H9 (cell line): ENCODE results near the gene CFAP119. TPM values are rescaled to one million over a fixed set of nuclear protein-coding genes. Genes with fewer than 3 reads are reported as not detected.

Experiments
- DNase-seq: peaks from one replicate; pipeline ENCODE4 v3.0.0-alpha.2; 2017
- H2AFZ ChIP-seq: one replicate; pipeline ENCODE4 v1.6.1; 2013; ENCODE audit warnings: mild to moderate bottlenecking, low read length, control low read depth, moderate library complexity
- H2AK5ac ChIP-seq: 2 replicates; pipeline ENCODE4 v1.6.1; 2013; ENCODE audit warnings: low read length, control low read depth, mixed read lengths; ENCODE audit not compliant: insufficient read length
- H2BK120ac ChIP-seq: one replicate; pipeline ENCODE4 v1.6.1; 2013; ENCODE audit warnings: low read depth, mild to moderate bottlenecking, low read length, control low read depth, inconsistent platforms; ENCODE audit not compliant: poor library complexity, severe bottlenecking
- H2BK12ac ChIP-seq: 2 replicates; pipeline ENCODE4 v1.6.1; 2013; ENCODE audit warnings: low read length, control low read depth, mixed read lengths, low read depth; ENCODE audit not compliant: insufficient read length
- H2BK15ac ChIP-seq: 2 replicates; pipeline ENCODE4 v1.6.1; 2013; ENCODE audit warnings: low read depth, low read length, control low read depth
- H2BK20ac ChIP-seq: one replicate; pipeline ENCODE4 v1.6.1; 2013; ENCODE audit warnings: low read depth, mild to moderate bottlenecking, low read length, control low read depth, inconsistent platforms; ENCODE audit not compliant: poor library complexity, severe bottlenecking
- H2BK5ac ChIP-seq: 2 replicates; pipeline ENCODE4 v1.6.1; 2013; ENCODE audit warnings: low read length, control low read depth, mixed read lengths; ENCODE audit not compliant: insufficient read length
- H3K14ac ChIP-seq: 2 replicates; pipeline ENCODE4 v1.6.1; 2013; ENCODE audit warnings: low read length, control low read depth; ENCODE audit not compliant: insufficient read depth
- H3K18ac ChIP-seq: 2 replicates; pipeline ENCODE4 v1.6.1; 2013; ENCODE audit warnings: low read depth, mild to moderate bottlenecking, mixed read lengths, low read length, control low read depth; ENCODE audit not compliant: insufficient read length
- H3K23ac ChIP-seq: 2 replicates; pipeline ENCODE4 v1.6.1; 2013; ENCODE audit warnings: low read length, control low read depth, mixed read lengths, low read depth; ENCODE audit not compliant: insufficient read length
- H3K23me2 ChIP-seq: 2 replicates; pipeline ENCODE4 v1.6.1; 2013; ENCODE audit warnings: low read depth, mild to moderate bottlenecking, mixed read lengths, low read length, control low read depth; ENCODE audit not compliant: insufficient read length, poor library complexity, severe bottlenecking
- H3K27ac ChIP-seq: 2 replicates; pipeline ENCODE4 v1.5.1; 2013; ENCODE audit warnings: low read length, control low read depth, mixed read lengths, low read depth; ENCODE audit not compliant: insufficient read length
- H3K27me3 ChIP-seq: 2 replicates; pipeline ENCODE4 v1.6.1; 2013; ENCODE audit warnings: low read length, control low read depth, inconsistent platforms; ENCODE audit not compliant: insufficient read depth
- H3K4ac ChIP-seq: 2 replicates; pipeline ENCODE4 v1.6.1; 2013; ENCODE audit warnings: low read depth, mild to moderate bottlenecking, control low read depth, inconsistent platforms, low read length, moderate library complexity
- H3K4me1 ChIP-seq: 2 replicates; pipeline ENCODE4 v1.6.1; 2013; ENCODE audit warnings: low read length, control low read depth, inconsistent platforms; ENCODE audit not compliant: insufficient read depth
- H3K4me2 ChIP-seq: 2 replicates; pipeline ENCODE4 v1.6.1; 2013; ENCODE audit warnings: low read length, control low read depth, mixed read lengths; ENCODE audit not compliant: insufficient read length, insufficient read depth
- H3K56ac ChIP-seq: 2 replicates; pipeline ENCODE4 v1.6.1; 2013; ENCODE audit warnings: low read depth, mild to moderate bottlenecking, mixed read lengths, low read length, control low read depth; ENCODE audit not compliant: insufficient read length
- H3K79me1 ChIP-seq: 2 replicates; pipeline ENCODE4 v1.6.1; 2013; ENCODE audit warnings: low read depth, mild to moderate bottlenecking, moderate library complexity, low read length, control low read depth, inconsistent platforms; ENCODE audit not compliant: insufficient read depth, poor library complexity, severe bottlenecking
- H3K79me2 ChIP-seq: 2 replicates; pipeline ENCODE4 v1.6.1; 2013; ENCODE audit warnings: low read length, control low read depth, inconsistent platforms; ENCODE audit not compliant: insufficient read depth
- H3K9ac ChIP-seq: 2 replicates; pipeline ENCODE4 v1.6.1; 2013; ENCODE audit warnings: low read length, control low read depth, mixed read lengths; ENCODE audit not compliant: insufficient read length; ENCODE audit errors: extremely low read depth
- H3K9me3 ChIP-seq: one replicate; pipeline ENCODE4 v1.6.1; 2013; ENCODE audit warnings: low read depth, low read length, inconsistent platforms; ENCODE audit not compliant: control insufficient read depth
- H3T11ph ChIP-seq: one replicate; pipeline ENCODE4 v1.6.1; 2013; ENCODE audit warnings: mild to moderate bottlenecking, low read length, control low read depth, inconsistent platforms
- H4K20me1 ChIP-seq: one replicate; pipeline ENCODE4 v1.6.1; 2013; ENCODE audit not compliant: control insufficient read depth, insufficient read length, insufficient read depth
- H4K5ac ChIP-seq: 2 replicates; pipeline ENCODE4 v1.6.1; 2013; ENCODE audit warnings: low read depth, mild to moderate bottlenecking, mixed read lengths, low read length, control low read depth; ENCODE audit not compliant: insufficient read length
- H4K8ac ChIP-seq: replicated peaks from 2 replicates; pipeline ENCODE4 v1.6.1; 2013; ENCODE audit warnings: low read length, control low read depth, mixed read lengths, low read depth; ENCODE audit not compliant: insufficient read length
- H4K91ac ChIP-seq: 2 replicates; pipeline ENCODE4 v1.6.1; 2013; ENCODE audit warnings: low read depth, mild to moderate bottlenecking, moderate library complexity, mixed read lengths, low read length, control low read depth; ENCODE audit not compliant: insufficient read length
- H3K27ac Mint-ChIP-seq, 3 experiments: 2 replicates in 2 of 3; 3 replicates in 1 of 3; pipeline ENCODE4 v1.8.0; 2020 to 2021; ENCODE audit warnings: mixed read lengths in 3 of 3, mild to moderate bottlenecking in 1 of 3, moderate library complexity in 1 of 3
- H3K27me3 Mint-ChIP-seq: 2 replicates; pipeline ENCODE4 v1.8.0; 2021; ENCODE audit warnings: low read depth, mild to moderate bottlenecking, moderate library complexity, mixed read lengths
- H3K36me3 Mint-ChIP-seq, 3 experiments: 2 replicates in 2 of 3; 3 replicates in 1 of 3; pipeline ENCODE4 v1.8.0; 2020 to 2021; ENCODE audit warnings: low read depth in 3 of 3, mixed read lengths in 3 of 3; ENCODE audit not compliant: insufficient read depth in 1 of 3
- H3K4me1 Mint-ChIP-seq, 2 experiments: 2 replicates each; pipeline ENCODE4 v1.8.0; 2020; ENCODE audit warnings: mixed read lengths in 2 of 2
- H3K4me3 Mint-ChIP-seq, 2 experiments: 2 replicates in 1 of 2; 3 replicates in 1 of 2; pipeline ENCODE4 v1.8.0; 2020 to 2021; ENCODE audit warnings: mild to moderate bottlenecking in 2 of 2, mixed read lengths in 2 of 2, moderate library complexity in 1 of 2
- H3K9me3 Mint-ChIP-seq, 2 experiments: 2 replicates in 1 of 2; 3 replicates in 1 of 2; pipeline ENCODE4 v1.8.0; 2020; ENCODE audit warnings: mild to moderate bottlenecking in 2 of 2, mixed read lengths in 2 of 2, moderate library complexity in 1 of 2
- WGBS: extraction: QIAGEN DNeasy Blood & Tissue Kit; methylation state at CpG from one replicate; pipeline ENCODE4 v1.1.7; 2013; ENCODE audit warnings: missing lambda C conversion rate, low lambda C conversion rate, mixed read lengths; ENCODE audit not compliant: insufficient read length; ENCODE audit errors: extremely low coverage; 5-methylcytosine and 5-hydroxymethylcytosine counted together
- total RNA-seq: library from RNA; stranded (reverse); gene quantifications from 2 replicates; pipeline ENCODE4 v1.2.1, GENCODE V29; 2021
- TF ChIP-seq, protein P1 (sequence below): fragments of 200-600 bp; sonication (generic); conservative IDR thresholded peaks from 3 replicates; pipeline ENCODE4 v1.8.0; 2021; ENCODE audit warnings: antibody characterized with exemption, mild to moderate bottlenecking

Gene CFAP119
- total RNA-seq, 1 experiment from 2014 or later, result 5.4 TPM

DNA sequence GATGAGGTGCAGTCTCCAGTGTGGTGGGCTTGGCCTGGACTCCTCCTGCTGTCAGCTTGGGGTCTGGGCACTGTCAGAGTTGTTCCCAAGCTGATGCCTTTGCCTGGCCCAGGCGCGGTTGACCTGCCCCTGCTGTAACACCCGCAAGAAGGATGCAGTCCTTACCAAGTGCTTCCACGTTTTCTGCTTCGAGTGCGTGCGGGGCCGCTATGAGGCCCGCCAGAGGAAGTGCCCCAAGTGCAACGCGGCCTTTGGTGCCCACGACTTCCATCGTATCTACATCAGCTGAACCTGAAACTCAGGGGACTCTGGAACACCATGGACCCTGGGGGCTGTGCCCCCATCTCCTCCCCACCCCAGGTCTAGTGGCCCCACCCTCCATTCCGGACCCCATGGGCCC is 12.0 kb upstream of the CFAP119 start:
- Mint-ChIP-seq H3K9me3 (no peaks in the 10 kb centered on the region), H3K4me3 (no peak overlapping the region)
- no peak overlapping the region for H3K18ac ChIP-seq

More for the DNA sequence above, 12.0 kb upstream of the CFAP119 start:
- Histone ChIP-seq H4K91ac (no peak overlapping the region), H3K4ac (no peak overlapping the region), H3K23me2 (peaks cover 4% of the 10 kb centered on the region), H3K4me2 (no peak overlapping the region), H3K9me3 (no peaks in the 10 kb centered on the region), H4K8ac (no peak overlapping the region), H3K79me1 (no peaks in the 10 kb centered on the region), H3K4me1 (no peaks in the 10 kb centered on the region), H3K27ac (no peak overlapping the region), H2BK20ac (no peak overlapping the region), H4K5ac (no peak overlapping the region), H3K23ac (no peak overlapping the region), H2BK12ac (no peak overlapping the region), H2AK5ac (no peak overlapping the region), H3K9ac (no peak overlapping the region), H2AFZ (no peak overlapping the region), H2BK15ac (no peak overlapping the region), H3K56ac (no peak overlapping the region), H3T11ph (no peak overlapping the region), H3K14ac (no peak overlapping the region), H2BK5ac (no peak overlapping the region), H2BK120ac (no peak overlapping the region), H3K27me3 (no peaks in the 10 kb centered on the region), H4K20me1 (no peaks in the 10 kb centered on the region), H3K79me2 (no peaks in the 10 kb centered on the region)
- H3K27me3 Mint-ChIP-seq, result peaks cover 3% of the 10 kb centered on the region; the same call in 1 of the 2 replicates
- no peak overlapping the region for H3K27ac Mint-ChIP-seq
- WGBS, result no CpG with 5 or more reads among the region's 14 CpGs
- peaks cover 31 to 59% (median 44%) of the 10 kb centered on the region in 3 experiments for H3K36me3 Mint-ChIP-seq
- DNase-seq, result no peak
- H3K4me1 Mint-ChIP-seq, result peaks cover 14 to 17% of the 10 kb centered on the region in 2 experiments
- TF ChIP-seq, protein P1, sequence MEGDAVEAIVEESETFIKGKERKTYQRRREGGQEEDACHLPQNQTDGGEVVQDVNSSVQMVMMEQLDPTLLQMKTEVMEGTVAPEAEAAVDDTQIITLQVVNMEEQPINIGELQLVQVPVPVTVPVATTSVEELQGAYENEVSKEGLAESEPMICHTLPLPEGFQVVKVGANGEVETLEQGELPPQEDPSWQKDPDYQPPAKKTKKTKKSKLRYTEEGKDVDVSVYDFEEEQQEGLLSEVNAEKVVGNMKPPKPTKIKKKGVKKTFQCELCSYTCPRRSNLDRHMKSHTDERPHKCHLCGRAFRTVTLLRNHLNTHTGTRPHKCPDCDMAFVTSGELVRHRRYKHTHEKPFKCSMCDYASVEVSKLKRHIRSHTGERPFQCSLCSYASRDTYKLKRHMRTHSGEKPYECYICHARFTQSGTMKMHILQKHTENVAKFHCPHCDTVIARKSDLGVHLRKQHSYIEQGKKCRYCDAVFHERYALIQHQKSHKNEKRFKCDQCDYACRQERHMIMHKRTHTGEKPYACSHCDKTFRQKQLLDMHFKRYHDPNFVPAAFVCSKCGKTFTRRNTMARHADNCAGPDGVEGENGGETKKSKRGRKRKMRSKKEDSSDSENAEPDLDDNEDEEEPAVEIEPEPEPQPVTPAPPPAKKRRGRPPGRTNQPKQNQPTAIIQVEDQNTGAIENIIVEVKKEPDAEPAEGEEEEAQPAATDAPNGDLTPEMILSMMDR, result no peak
